ENCODE data around the gene RYR2. TPM values are rescaled to one million over a fixed set of nuclear protein-coding genes. Genes with fewer than 3 reads are reported as not detected.
A peak's percentile ranks its signal among the peaks of the same experiment; 100 is the strongest.

RYR2 gene
- total RNA-seq, 4 donors from 2014 or later: 0.13 to 2.5 (median 0.88) TPM

DNA sequence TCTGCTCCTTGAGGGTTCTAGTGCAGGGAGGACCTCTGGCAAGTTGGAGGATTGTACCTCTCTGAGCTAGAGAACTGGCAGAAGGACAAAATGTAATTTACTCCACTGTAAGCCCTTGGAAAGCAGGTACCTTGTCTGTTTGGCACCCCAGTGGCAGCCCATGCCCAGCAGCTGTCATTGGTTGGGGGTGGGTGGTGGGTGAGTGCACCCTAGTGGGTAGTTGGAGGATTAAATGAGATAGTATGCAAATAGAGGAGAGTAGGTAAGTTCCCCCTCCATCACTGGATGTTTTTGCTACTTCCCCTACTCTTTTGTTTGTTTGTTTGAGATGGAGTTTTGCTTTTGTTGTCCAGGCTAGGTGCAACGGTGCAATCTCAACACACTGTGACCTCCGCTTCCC, 69.8 kb downstream of the RYR2 start:
- DNase-seq: no peak
- Histone ChIP-seq H3K9me3 (no peaks in the 10 kb centered on the region), H3K27ac (no peak overlapping the region), H3K4me1 (no peaks in the 10 kb centered on the region), H3K4me3 (no peak overlapping the region), H3K36me3 (no peaks in the 10 kb centered on the region), H3K27me3 (no peaks in the 10 kb centered on the region)
- TF ChIP-seq POLR2A (IDR thresholded peaks at IDR 0.05): no peak

DNA sequence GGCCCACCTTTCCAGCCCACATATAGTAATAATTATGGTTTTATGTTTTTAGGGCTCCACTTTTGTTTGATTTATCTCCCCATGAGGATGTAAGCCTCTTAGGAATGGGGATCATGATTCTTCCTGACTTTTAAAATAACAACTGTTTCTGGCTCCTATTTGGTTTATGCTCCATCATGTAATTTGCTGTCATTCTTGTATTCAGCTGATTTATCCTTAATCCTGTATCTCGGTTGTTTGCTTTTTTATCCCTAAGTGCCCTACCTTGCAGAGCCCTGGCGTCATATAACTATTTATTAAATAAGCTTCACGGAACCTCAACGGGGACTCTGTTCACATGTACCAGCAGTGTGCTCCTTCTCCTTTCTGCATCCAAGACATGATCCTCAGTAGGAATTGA, 70.7 kb downstream of the RYR2 start:
- no peak for TF ChIP-seq POLR2A (IDR thresholded peaks at IDR 0.05)
- TF ChIP-seq, protein P1, sequence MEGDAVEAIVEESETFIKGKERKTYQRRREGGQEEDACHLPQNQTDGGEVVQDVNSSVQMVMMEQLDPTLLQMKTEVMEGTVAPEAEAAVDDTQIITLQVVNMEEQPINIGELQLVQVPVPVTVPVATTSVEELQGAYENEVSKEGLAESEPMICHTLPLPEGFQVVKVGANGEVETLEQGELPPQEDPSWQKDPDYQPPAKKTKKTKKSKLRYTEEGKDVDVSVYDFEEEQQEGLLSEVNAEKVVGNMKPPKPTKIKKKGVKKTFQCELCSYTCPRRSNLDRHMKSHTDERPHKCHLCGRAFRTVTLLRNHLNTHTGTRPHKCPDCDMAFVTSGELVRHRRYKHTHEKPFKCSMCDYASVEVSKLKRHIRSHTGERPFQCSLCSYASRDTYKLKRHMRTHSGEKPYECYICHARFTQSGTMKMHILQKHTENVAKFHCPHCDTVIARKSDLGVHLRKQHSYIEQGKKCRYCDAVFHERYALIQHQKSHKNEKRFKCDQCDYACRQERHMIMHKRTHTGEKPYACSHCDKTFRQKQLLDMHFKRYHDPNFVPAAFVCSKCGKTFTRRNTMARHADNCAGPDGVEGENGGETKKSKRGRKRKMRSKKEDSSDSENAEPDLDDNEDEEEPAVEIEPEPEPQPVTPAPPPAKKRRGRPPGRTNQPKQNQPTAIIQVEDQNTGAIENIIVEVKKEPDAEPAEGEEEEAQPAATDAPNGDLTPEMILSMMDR (IDR thresholded peaks at IDR 0.05): no peak
- no peak overlapping the region for H3K4me3 ChIP-seq
- no peaks in the 10 kb centered on the region for H3K27me3 ChIP-seq
- H3K27ac ChIP-seq: no peak overlapping the region
- no peak for DNase-seq
- no peaks in the 10 kb centered on the region for H3K36me3 ChIP-seq
- H3K9me3 ChIP-seq: no peaks in the 10 kb centered on the region
- no peaks in the 10 kb centered on the region for H3K4me1 ChIP-seq

DNA sequence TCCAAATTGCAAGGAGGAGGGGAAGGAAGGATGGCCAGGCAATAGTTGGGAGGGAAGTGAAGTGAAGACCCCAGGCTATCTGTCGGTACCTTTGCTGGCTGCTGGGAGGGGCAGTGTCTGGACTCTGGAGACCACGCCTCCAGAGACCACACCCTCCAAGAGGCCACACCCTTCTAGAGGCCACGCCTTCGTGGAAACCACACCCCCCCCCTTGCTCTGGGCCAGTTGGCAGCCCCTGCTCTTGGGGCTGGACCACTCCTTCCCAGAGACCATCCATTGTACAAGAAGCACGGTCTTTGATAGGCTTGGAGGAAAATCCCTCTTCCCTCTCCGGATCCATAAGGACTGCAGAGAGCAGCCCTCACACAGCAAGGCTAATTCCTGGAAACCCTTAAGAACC, 73.1 kb downstream of the RYR2 start:
- H3K4me1 ChIP-seq: no peaks in the 10 kb centered on the region
- no peak for TF ChIP-seq POLR2A (IDR thresholded peaks at IDR 0.05)
- TF ChIP-seq, protein P1 (IDR thresholded peaks at IDR 0.05): no peak
- H3K36me3 ChIP-seq: no peaks in the 10 kb centered on the region
- H3K27me3 ChIP-seq: no peaks in the 10 kb centered on the region
- no peak overlapping the region for H3K4me3 ChIP-seq
- no peaks in the 10 kb centered on the region for H3K9me3 ChIP-seq
- no peak overlapping the region for H3K27ac ChIP-seq
- DNase-seq: no peak

DNA sequence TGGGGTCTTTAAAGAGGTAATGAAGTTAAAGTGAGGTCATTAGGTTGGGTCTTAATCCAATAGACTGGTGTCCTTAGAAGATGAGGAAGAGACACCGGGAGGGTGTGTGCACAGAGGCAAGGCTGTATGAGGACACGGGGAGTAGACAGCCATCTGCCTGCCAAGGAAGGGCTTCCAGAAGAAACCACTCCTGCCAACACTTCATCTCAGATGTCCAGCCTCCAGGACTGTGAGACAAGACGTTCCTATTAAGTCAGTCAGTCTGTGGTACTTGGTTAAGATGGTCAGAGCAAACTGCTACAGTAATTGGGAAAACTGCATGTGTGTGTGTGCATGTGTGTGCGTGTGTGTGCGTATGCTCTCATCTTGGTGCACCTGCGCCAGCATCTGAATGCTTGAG, 77.1 kb downstream of the RYR2 start:
- TF ChIP-seq POLR2A (IDR thresholded peaks at IDR 0.05): no peak
- TF ChIP-seq, protein P1 (IDR thresholded peaks at IDR 0.05): no peak
- H3K27ac ChIP-seq: no peak overlapping the region
- DNase-seq: no peak
- H3K36me3 ChIP-seq: no peaks in the 10 kb centered on the region
- H3K4me1 ChIP-seq: no peaks in the 10 kb centered on the region
- no peak overlapping the region for H3K4me3 ChIP-seq
- H3K9me3 ChIP-seq: no peaks in the 10 kb centered on the region
- no peaks in the 10 kb centered on the region for H3K27me3 ChIP-seq

DNA sequence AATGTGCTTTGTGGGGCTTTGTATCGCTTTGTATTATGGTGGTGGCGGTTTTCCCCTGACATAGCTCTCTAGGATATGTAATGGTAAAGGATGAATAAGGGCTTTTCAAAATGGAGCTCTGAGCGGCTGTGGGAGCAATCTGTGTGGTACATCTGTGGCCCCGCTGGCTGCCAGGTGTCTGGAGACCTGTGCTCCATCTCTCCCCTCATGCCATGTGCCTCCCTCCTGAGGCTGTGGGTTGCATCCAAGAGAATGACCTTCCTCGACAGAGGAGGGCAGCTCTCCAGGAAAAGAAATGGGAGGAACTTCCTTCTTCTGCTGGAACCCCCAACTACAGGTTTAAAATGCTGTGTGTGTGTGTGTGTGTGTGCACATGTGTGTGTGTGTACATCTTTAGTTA, 78.7 kb downstream of the RYR2 start:
- no peak for DNase-seq
- TF ChIP-seq POLR2A (IDR thresholded peaks at IDR 0.05): no peak
- TF ChIP-seq, protein P1 (IDR thresholded peaks at IDR 0.05): no peak
- H3K9me3 ChIP-seq: no peaks in the 10 kb centered on the region
- H3K4me1 ChIP-seq: no peaks in the 10 kb centered on the region
- H3K36me3 ChIP-seq: no peaks in the 10 kb centered on the region
- no peaks in the 10 kb centered on the region for H3K27me3 ChIP-seq
- H3K27ac ChIP-seq: no peak overlapping the region
- no peak overlapping the region for H3K4me3 ChIP-seq

GRCh38 chr1:237124856-237125462, 83.0 kb downstream of the RYR2 start:
- Histone ChIP-seq H3K36me3 (no peaks in the 10 kb centered on the region), H3K4me3 (no peak overlapping the region), H3K27me3 (no peaks in the 10 kb centered on the region), H3K4me1 (no peaks in the 10 kb centered on the region), H3K9me3 (no peaks in the 10 kb centered on the region), H3K27ac (no peak overlapping the region)
- TF ChIP-seq, protein P1 (IDR thresholded peaks at IDR 0.05): peak in 1 of 6 experiments; percentile 14
- TF ChIP-seq POLR2A (IDR thresholded peaks at IDR 0.05): no peak
- no peak for DNase-seq
